Omental fat pad (tissue), 4 donors: ENCODE measurements around the gene KBTBD2. TPM values are rescaled to one million over a fixed set of nuclear protein-coding genes. Genes with fewer than 3 reads are reported as not detected.
"Not testable (repeated sequence)": the region's sequence is repeated elsewhere in the genome, so short reads cannot be mapped to it uniquely, and the experiment has no call there.

Source experiments
- ATAC-seq: fragments of 150-250 bp; one replicate; pipeline ENCODE4 v1.9.1; 2016; ENCODE audit warnings: mild to moderate bottlenecking, moderate library complexity; ENCODE audit not compliant: low FRiP score
- DNase-seq: peaks from one replicate; pipeline ENCODE4 v3.0.0-alpha.2; 2019; ENCODE audit warnings: low spot score
- total RNA-seq, 4 donors: library from RNA; depleted of rRNA; stranded (reverse); fragments of >200 nt; gene quantifications; one replicate each; pipeline ENCODE4 v1.1.0, GENCODE V29; 2016
- TF ChIP-seq, protein P1 (sequence below), 3 donors: fragments of 450-650 bp; IDR thresholded peaks; one replicate each; pipeline ENCODE4 v1.5.1; 2016 to 2017; ENCODE audit warnings: antibody characterized with exemption in 3 of 3, mild to moderate bottlenecking in 3 of 3, moderate library complexity in 2 of 3

The KBTBD2 gene
- total RNA-seq, 4 donors from 2014 or later: 39.0 to 56.4 (median 50.4) TPM

DNA sequence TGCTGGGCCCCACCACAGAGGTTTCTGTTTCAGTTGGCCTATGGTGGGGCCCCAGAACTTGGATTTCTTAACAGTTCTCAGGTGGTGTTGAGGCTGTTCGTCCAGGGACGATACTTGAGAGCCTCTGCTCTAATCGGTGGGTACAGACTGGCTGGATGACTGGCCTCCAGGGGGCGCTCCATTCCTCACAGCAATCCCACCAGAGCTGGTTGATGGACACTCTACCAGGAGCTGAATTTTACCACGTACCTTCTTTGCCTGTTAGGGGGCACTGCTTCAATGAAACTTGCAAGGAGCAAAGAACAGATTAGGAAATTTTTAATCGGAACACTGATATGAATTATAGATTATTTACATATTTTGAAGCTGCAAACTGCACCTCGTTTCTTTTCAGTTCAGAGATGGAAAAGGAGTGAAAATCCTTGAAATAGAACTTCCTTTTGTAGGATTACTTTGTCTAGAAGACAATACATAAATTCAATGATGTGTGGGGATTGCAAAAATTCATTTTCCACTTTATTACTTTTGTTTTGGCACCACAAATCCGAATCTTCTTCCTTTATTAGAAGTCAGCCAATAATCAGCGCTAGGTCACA, 44.8 kb downstream of the KBTBD2 start:
- ATAC-seq (peak; percentile 92), DNase-seq (peak; percentile 97)
- TF ChIP-seq, protein P1, sequence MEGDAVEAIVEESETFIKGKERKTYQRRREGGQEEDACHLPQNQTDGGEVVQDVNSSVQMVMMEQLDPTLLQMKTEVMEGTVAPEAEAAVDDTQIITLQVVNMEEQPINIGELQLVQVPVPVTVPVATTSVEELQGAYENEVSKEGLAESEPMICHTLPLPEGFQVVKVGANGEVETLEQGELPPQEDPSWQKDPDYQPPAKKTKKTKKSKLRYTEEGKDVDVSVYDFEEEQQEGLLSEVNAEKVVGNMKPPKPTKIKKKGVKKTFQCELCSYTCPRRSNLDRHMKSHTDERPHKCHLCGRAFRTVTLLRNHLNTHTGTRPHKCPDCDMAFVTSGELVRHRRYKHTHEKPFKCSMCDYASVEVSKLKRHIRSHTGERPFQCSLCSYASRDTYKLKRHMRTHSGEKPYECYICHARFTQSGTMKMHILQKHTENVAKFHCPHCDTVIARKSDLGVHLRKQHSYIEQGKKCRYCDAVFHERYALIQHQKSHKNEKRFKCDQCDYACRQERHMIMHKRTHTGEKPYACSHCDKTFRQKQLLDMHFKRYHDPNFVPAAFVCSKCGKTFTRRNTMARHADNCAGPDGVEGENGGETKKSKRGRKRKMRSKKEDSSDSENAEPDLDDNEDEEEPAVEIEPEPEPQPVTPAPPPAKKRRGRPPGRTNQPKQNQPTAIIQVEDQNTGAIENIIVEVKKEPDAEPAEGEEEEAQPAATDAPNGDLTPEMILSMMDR (IDR thresholded peaks at IDR 0.05): peak in 2 of 3 donors; percentile 67 to 68

DNA sequence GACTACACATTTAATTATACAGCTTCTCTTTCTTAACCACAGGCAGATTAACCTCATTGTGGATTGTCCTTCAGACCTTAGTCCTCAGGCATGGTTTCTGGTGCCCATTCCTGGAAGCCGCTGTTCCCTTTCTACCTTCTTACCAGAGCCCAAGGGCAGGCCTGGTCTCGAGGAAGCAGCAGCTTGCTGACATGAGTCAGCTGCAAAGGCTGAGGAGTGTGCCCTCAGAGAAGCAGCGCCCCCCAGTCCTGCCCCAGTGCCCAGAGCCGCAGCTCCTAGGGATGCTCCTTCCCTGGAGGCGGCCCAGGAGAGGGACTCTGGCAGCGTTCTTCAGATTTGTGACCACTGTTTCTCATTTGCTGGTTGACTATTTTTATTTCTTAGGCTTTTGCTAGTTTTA, 46.8 kb downstream of the KBTBD2 start:
- not testable (repeated sequence) for ATAC-seq, DNase-seq

DNA sequence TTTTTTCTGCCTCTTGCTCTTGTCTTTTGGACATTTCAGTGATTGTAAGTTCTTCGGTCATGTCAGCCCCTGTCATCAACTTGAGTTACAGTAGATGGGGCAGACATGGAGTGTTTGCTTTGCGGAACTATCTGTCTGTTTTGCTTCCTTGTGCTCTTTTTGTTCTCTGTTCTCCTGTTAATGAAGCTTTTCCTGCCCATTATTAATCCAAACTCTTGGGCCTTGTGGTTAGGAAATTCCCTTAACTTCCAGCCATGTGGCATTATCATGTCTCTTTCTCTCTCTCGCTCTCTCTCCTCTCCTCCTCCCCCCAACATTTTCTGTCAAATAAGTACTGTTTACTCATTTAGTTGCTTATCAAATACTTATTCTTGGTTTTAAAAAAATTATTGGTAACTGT, 47.8 kb downstream of the KBTBD2 start:
- ATAC-seq, DNase-seq: not testable (repeated sequence)

DNA sequence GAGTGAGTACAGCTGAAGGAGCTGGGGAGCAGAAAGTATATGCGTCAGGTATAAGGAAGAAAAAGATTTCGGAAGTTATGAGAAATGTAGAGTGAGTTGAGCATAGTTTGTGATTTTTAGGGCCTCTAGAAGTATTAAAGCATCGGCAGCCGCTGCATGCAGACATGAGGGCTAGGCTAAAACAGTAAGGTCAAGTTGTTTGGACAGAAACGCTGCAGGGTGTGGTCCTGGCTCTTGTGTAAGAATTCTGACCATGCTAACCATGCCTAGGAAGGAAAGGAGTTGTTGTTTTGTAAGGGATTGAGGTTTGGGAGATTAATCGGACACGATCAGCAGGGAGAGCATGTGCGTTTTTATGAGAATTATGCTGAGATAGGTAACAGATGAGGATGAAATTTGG, 51.7 kb downstream of the KBTBD2 start:
- not testable (repeated sequence) for ATAC-seq, DNase-seq

DNA sequence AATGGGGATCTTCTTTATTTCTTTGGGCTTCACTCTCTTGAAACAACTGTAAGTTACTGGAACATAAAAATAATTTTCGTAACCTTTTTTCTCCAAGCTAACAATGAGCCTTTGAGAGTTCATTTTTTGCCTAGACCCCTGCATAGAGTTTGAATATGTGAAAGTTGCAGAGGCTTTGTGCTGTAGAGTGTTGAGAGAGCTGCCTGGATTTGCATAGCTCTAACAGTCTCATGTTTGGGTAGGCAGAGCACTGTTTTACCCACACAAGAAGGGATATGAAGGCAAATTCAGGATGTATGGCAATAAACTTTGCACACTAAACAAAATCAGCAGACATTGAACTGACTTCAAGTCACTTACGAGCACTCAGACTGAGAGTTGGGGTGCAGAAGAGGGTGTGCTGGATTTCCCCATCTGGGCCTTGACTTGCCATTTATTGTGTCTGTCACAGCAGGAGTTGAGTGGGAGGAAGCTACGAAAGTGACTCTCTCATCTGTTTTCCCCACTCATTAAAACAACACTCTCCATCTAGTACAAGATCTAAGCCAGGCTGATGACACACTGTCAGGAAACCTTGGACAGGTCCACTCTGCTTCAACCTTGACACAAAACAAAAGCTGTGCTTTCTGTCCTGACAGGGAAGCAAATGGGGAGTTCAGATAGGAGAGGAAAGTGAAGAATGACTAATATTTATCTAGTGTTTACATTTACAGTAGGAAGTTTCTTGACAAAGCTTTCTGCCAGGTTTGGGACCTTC, 62.4 kb downstream of the KBTBD2 start:
- ATAC-seq, DNase-seq: not testable (repeated sequence)

Other genes with a start within 250 kb of the KBTBD2 start
- 100 to 1,000 TPM in 1 of 4 donors, 10 to 100 TPM in 3; 86.0 to 269 (median 91.3) TPM for gene FKBP9, start 65.7 kb upstream of the KBTBD2 start, total RNA-seq
- 10 to 100 TPM; 18.8 to 32.9 (median 24.6) TPM for gene NT5C3A, start 171.0 kb upstream of the KBTBD2 start, total RNA-seq
- 10 to 100 TPM in 2 of 4 donors, 1 to 10 TPM in 2; 6.8 to 17.7 (median 9.9) TPM for gene RP9, start 217.6 kb upstream of the KBTBD2 start, total RNA-seq
- gene BBS9, start 237.8 kb upstream of the KBTBD2 start, total RNA-seq: 10 to 100 TPM; 11.3 to 28.5 (median 20.7) TPM